ENCODE results near the gene TAOK3.

- TF ChIP-seq, protein P1, sequence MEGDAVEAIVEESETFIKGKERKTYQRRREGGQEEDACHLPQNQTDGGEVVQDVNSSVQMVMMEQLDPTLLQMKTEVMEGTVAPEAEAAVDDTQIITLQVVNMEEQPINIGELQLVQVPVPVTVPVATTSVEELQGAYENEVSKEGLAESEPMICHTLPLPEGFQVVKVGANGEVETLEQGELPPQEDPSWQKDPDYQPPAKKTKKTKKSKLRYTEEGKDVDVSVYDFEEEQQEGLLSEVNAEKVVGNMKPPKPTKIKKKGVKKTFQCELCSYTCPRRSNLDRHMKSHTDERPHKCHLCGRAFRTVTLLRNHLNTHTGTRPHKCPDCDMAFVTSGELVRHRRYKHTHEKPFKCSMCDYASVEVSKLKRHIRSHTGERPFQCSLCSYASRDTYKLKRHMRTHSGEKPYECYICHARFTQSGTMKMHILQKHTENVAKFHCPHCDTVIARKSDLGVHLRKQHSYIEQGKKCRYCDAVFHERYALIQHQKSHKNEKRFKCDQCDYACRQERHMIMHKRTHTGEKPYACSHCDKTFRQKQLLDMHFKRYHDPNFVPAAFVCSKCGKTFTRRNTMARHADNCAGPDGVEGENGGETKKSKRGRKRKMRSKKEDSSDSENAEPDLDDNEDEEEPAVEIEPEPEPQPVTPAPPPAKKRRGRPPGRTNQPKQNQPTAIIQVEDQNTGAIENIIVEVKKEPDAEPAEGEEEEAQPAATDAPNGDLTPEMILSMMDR (IDR thresholded peaks at IDR 0.05), result no peak
- TF ChIP-seq POLR2A (IDR thresholded peaks at IDR 0.05), result no peak
These were observed 42.2 kb downstream of the TAOK3 start for GRCh38 chr12:118330421-118331018.
